ENCODE data around the gene AMOTL2. TPM values are rescaled to one million over a fixed set of nuclear protein-coding genes. Genes with fewer than 3 reads are reported as not detected.

The AMOTL2 gene
- total and polyA plus RNA-seq, 2 donors (not counting 3 experiments of a cell fraction or from before 2014, with no cell fraction given), result 130 to 145 TPM

DNA sequence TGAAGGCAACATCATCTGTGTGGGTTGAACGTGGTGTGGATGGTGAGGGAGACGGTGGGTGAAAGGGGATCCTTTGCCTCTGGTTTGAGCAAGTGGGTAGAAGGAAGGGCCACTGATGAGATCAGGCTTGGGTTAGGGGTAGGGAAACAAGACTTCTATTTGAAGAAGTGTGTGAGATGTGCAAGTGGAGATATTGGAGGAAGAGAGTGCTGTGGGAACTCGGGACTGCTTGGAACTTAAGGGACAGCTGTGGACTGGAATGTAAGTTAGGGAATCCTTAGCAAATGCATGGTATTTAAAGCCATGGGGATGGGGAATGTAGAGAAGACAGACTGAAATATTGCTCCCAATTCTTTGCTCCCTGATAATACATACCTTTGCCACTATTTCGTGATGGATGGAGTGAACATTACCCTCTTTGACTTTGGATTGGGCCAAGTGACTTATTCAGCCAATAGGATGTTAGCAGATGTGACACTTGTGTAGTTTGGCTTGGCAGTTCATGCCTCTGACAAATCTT, 30.2 kb upstream of the AMOTL2 start:
- DNase-seq (ENCODE audit: low read depth, low spot score) (no peak), FAIRE-seq (no peak)
- Histone ChIP-seq H3K27ac (ENCODE audit: insufficient read depth, low read depth, low read length) (no peak overlapping the region), H3K9me3 (replicated peaks; ENCODE audit: control insufficient read depth, insufficient read depth, low read length) (no peaks in the 10 kb centered on the region), H3K36me3 (ENCODE audit: control insufficient read depth in 2 of 2, extremely low read depth in 1 of 2, insufficient read depth in 2 of 2, low read length in 2 of 2) (no peaks in the 10 kb centered on the region), H3K4me1 (ENCODE audit: control insufficient read depth, extremely low read depth, insufficient read depth, low read length) (no peaks in the 10 kb centered on the region), H4K20me1 (replicated peaks; ENCODE audit: control insufficient read depth, extremely low read depth, insufficient read depth, low read length) (no peaks in the 10 kb centered on the region), H3K79me2 (ENCODE audit: control insufficient read depth, insufficient read depth, low read length) (no peaks in the 10 kb centered on the region), H3K4me2 (ENCODE audit: insufficient read depth, low read length) (no peak overlapping the region), H3K27me3 (ENCODE audit: control insufficient read depth in 2 of 2, insufficient read depth in 2 of 2, low read length in 2 of 2) (peaks cover 44 to 62% of the 10 kb centered on the region in 2 experiments), H3K4me3 (replicated peaks in 1 of 3; ENCODE audit: insufficient read depth in 1 of 3, low read depth in 1 of 3, low read length in 3 of 3) (no peak overlapping the region), H2AFZ (ENCODE audit: low read depth, low read length) (no peak overlapping the region), H3K9me1 (replicated peaks; ENCODE audit: control insufficient read depth, extremely low read depth, insufficient read depth, low read length) (no peaks in the 10 kb centered on the region), H3K9ac (replicated peaks; ENCODE audit: extremely low read depth, insufficient read depth, low read length) (no peak overlapping the region)
- BruUV-seq (replicated peaks), result no TSS peak
- TF ChIP-seq FOS (IDR thresholded peaks at IDR 0.05; ENCODE audit: borderline replicate concordance, insufficient read depth, low read length), result no peak
- no peak for TF ChIP-seq GATA2 (IDR thresholded peaks at IDR 0.05; ENCODE audit: insufficient read depth, insufficient read length, low read depth, low read length)
- TF ChIP-seq POLR2AphosphoS5 (IDR thresholded peaks at IDR 0.05; ENCODE audit: insufficient read depth, low read depth, low read length), result no peak
- TF ChIP-seq, protein P1, sequence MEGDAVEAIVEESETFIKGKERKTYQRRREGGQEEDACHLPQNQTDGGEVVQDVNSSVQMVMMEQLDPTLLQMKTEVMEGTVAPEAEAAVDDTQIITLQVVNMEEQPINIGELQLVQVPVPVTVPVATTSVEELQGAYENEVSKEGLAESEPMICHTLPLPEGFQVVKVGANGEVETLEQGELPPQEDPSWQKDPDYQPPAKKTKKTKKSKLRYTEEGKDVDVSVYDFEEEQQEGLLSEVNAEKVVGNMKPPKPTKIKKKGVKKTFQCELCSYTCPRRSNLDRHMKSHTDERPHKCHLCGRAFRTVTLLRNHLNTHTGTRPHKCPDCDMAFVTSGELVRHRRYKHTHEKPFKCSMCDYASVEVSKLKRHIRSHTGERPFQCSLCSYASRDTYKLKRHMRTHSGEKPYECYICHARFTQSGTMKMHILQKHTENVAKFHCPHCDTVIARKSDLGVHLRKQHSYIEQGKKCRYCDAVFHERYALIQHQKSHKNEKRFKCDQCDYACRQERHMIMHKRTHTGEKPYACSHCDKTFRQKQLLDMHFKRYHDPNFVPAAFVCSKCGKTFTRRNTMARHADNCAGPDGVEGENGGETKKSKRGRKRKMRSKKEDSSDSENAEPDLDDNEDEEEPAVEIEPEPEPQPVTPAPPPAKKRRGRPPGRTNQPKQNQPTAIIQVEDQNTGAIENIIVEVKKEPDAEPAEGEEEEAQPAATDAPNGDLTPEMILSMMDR (IDR thresholded peaks at IDR 0.05; ENCODE audit: extremely low read depth in 1 of 2, insufficient read depth in 1 of 2, low read depth in 1 of 2, low read length in 2 of 2), result no peak
- TF ChIP-seq, protein P2, sequence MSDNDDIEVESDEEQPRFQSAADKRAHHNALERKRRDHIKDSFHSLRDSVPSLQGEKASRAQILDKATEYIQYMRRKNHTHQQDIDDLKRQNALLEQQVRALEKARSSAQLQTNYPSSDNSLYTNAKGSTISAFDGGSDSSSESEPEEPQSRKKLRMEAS (IDR thresholded peaks at IDR 0.05; ENCODE audit: insufficient read depth, insufficient read length), result no peak
- no peak for TF ChIP-seq JUN (IDR thresholded peaks at IDR 0.05; ENCODE audit: borderline replicate concordance, insufficient read depth, insufficient read length, low read depth)
- no peak for TF ChIP-seq POLR2A (IDR thresholded peaks at IDR 0.05; ENCODE audit: low read depth, low read length)
- no peak for TF ChIP-seq EZH2 (IDR thresholded peaks at IDR 0.05; ENCODE audit: borderline replicate concordance, low read depth, low read length, severe bottlenecking)
- TF ChIP-seq MYC (IDR thresholded peaks at IDR 0.05; ENCODE audit: low read depth, low read length), result no peak
- intact Hi-C loops (cut with micrococcal nuclease) (no loop called here), dilution Hi-C loops (cut with MboI; ENCODE audit: extremely low pct_ligation_motif_present, low sequenced_read_pairs) (no loop called here)
- CTCF ChIA-PET, result no interaction called here
- POLR2A ChIA-PET, result no interaction called here

All from endothelial cell of umbilical vein (primary cell).